Neural progenitor cell (in vitro differentiated cells): Measurements from ENCODE around the gene EEIG2.

Source experiments
- CTCF ChIP-seq: fragments of 200-600 bp; sonication (generic); IDR thresholded peaks from 2 replicates; pipeline ENCODE4 v1.5.1; 2017; ENCODE audit warnings: antibody characterized with exemption, mild to moderate bottlenecking
- EZH2 ChIP-seq: fragments of 200-600 bp; sonication (generic); IDR thresholded peaks from 2 replicates; pipeline ENCODE4 v1.6.1; 2017; ENCODE audit warnings: antibody characterized with exemption, mild to moderate bottlenecking, moderate library complexity

- no peak for TF ChIP-seq CTCF
- no peak for TF ChIP-seq EZH2
Observed at GRCh38 chr1:108592030-108592759, 32.3 kb downstream of the EEIG2 start.
